AG04450 (cell line): ENCODE results near the gene CLEC4D. TPM values are rescaled to one million over a fixed set of nuclear protein-coding genes. Genes with fewer than 3 reads are reported as not detected.
"Not testable (repeated sequence)": the region's sequence is repeated elsewhere in the genome, so short reads cannot be mapped to it uniquely, and the experiment has no call there.

ENCODE experiments used
- CTCF ChIA-PET: fragments of 300-600, 350-600 bp; formaldehyde crosslinking; extraction: SDS; loops from one replicate; lab custom pipeline; 2022; ENCODE audit warnings: antibody characterized with exemption, inconsistent platforms; lab: Charles Lee
- POLR2A ChIA-PET: fragments of 350-600 bp; formaldehyde crosslinking; extraction: SDS; loops from one replicate; lab custom pipeline; 2021; ENCODE audit warnings: antibody characterized with exemption, inconsistent platforms; lab: Yijun Ruan, JAX
- DNase-seq: peaks from one replicate; pipeline ENCODE4 v3.0.0-alpha.2; 2011; ENCODE audit warnings: low read depth, low spot score
- H3K27ac ChIP-seq: one replicate; pipeline ENCODE4 v1.5.1; 2012; ENCODE audit warnings: low read depth, low read length, control low read depth
- H3K27me3 ChIP-seq: one replicate; pipeline ENCODE4 v1.6.0; 2012; ENCODE audit warnings: low read length; ENCODE audit not compliant: control insufficient read depth, insufficient read depth
- H3K4me3 ChIP-seq: 2 replicates; pipeline ENCODE4 v1.5.1; 2011; ENCODE audit warnings: mild to moderate bottlenecking, low read depth, low read length, control low read depth
- H3K9me3 ChIP-seq: 2 replicates; pipeline ENCODE4 v1.5.1; 2012; ENCODE audit warnings: low read length; ENCODE audit not compliant: control insufficient read depth, insufficient read depth
- CTCF ChIP-seq: IDR thresholded peaks from 2 replicates; pipeline ENCODE4 v1.5.1; 2011; ENCODE audit warnings: low read depth, low read length, control low read depth, inconsistent platforms
- polyA plus RNA-seq: library from polyadenylated mRNA; depleted of rRNA; stranded (reverse); fragments of >200 nt; gene quantifications from 2 replicates; pipeline ENCODE4 v1.2.3, GENCODE V29; 2011; rRNA removed
- small RNA-seq: library from RNA; depleted of rRNA; stranded (forward); fragments of <200 nt; gene quantifications from one replicate; pipeline ENCODE3, GENCODE V24; 2012; ENCODE audit warnings: low read depth; ENCODE audit not compliant: insufficient read length

Gene CLEC4D
- polyA plus RNA-seq, 1 experiment: not detected

GRCh38 chr12:8564656-8565055 lies 51.4 kb downstream of the CLEC4D start:
- no peak for DNase-seq
- H3K4me3 ChIP-seq: no peak overlapping the region
- ChIA-PET POLR2A (no interaction called here), CTCF (interaction anchor here (2.9 kb wide), 1 partner anchor 20 kb away, joined by 10 read pairs; no protein-coding TSS in a partner anchor)
- no peak overlapping the region for H3K27ac ChIP-seq
- TF ChIP-seq CTCF: no peak
- H3K27me3 ChIP-seq: no peaks in the 10 kb centered on the region
- H3K9me3 ChIP-seq: peaks cover 16% of the 10 kb centered on the region

- CTCF ChIA-PET: interaction anchor here (2.9 kb wide), 1 partner anchor 22 kb away, joined by 10 read pairs; no protein-coding TSS in a partner anchor
- H3K27ac ChIP-seq, DNase-seq, H3K27me3 ChIP-seq, POLR2A ChIA-PET, H3K4me3 ChIP-seq: not testable (repeated sequence)
- H3K9me3 ChIP-seq: peaks cover 16% of the 10 kb centered on the region
These were observed 52.7 kb downstream of the CLEC4D start for GRCh38 chr12:8566052-8566451.

GRCh38 chr12:8566525-8566924 lies 53.2 kb downstream of the CLEC4D start:
- POLR2A ChIA-PET: no interaction called here
- CTCF ChIA-PET: interaction anchor here (2.9 kb wide), 1 partner anchor 22 kb away, joined by 10 read pairs; no protein-coding TSS in a partner anchor
- no peak for TF ChIP-seq CTCF
- Histone ChIP-seq H3K4me3 (no peak overlapping the region), H3K27me3 (no peaks in the 10 kb centered on the region), H3K9me3 (peaks cover 16% of the 10 kb centered on the region), H3K27ac (no peak overlapping the region)
- DNase-seq: no peak

Small RNAs within 50 kb of the gene (small RNA-seq; reads per million reads assigned to genes)
- not detected for gene RNU6-275P

Other genes starting within 250 kb of the CLEC4D start
- gene CLEC6A, start 57.5 kb upstream of the CLEC4D start, polyA plus RNA-seq: not detected in 2 replicates
- not detected in 2 replicates for gene CLEC4E, start 27.4 kb downstream of the CLEC4D start, polyA plus RNA-seq
- gene AICDA, start 99.4 kb downstream of the CLEC4D start, polyA plus RNA-seq: not detected in 2 replicates
- gene MFAP5, start 149.3 kb downstream of the CLEC4D start, polyA plus RNA-seq: 0.36 and 0.60 TPM in 2 replicates
- 15.8 and 22.0 TPM in 2 replicates for gene RIMKLB, start 184.5 kb downstream of the CLEC4D start, polyA plus RNA-seq